MG63 (cell line): ENCODE measurements around the gene FOXC1. TPM values are rescaled to one million over a fixed set of nuclear protein-coding genes. Genes with fewer than 3 reads are reported as not detected.
A peak's percentile ranks its signal among the peaks of the same experiment; 100 is the strongest.

Experiments used
- DNase-seq: peaks from one replicate; pipeline ENCODE4 v3.0.0-alpha.2; 2020
- H3K27me3 ChIP-seq: fragments of 250-450 bp; sonication (Bioruptor Pico); 2 replicates; pipeline ENCODE4 v1.5.1; 2020; ENCODE audit warnings: mild to moderate bottlenecking, moderate library complexity
- H3K36me3 ChIP-seq: fragments of 250-450 bp; sonication (Bioruptor Pico); 2 replicates; pipeline ENCODE4 v1.5.1; 2020; ENCODE audit warnings: mild to moderate bottlenecking, moderate library complexity
- H3K4me3 ChIP-seq: fragments of 250-450 bp; sonication (Bioruptor Pico); 2 replicates; pipeline ENCODE4 v1.5.1; 2020; ENCODE audit warnings: mild to moderate bottlenecking, moderate library complexity
- H3K9me3 ChIP-seq: fragments of 250-450 bp; sonication (Bioruptor Pico); 2 replicates; pipeline ENCODE4 v1.5.1; 2020; ENCODE audit warnings: mild to moderate bottlenecking, moderate library complexity
- total RNA-seq: library from RNA; depleted of rRNA; stranded (reverse); fragments of >200 nt; shearing (Covaris generic); gene quantifications from 2 replicates; pipeline ENCODE4 v1.2.3, GENCODE V29; 2014; ENCODE audit warnings: low replicate concordance

Gene FOXC1
- total RNA-seq, 1 experiment from 2014 or later: 5.5 TPM

DNA sequence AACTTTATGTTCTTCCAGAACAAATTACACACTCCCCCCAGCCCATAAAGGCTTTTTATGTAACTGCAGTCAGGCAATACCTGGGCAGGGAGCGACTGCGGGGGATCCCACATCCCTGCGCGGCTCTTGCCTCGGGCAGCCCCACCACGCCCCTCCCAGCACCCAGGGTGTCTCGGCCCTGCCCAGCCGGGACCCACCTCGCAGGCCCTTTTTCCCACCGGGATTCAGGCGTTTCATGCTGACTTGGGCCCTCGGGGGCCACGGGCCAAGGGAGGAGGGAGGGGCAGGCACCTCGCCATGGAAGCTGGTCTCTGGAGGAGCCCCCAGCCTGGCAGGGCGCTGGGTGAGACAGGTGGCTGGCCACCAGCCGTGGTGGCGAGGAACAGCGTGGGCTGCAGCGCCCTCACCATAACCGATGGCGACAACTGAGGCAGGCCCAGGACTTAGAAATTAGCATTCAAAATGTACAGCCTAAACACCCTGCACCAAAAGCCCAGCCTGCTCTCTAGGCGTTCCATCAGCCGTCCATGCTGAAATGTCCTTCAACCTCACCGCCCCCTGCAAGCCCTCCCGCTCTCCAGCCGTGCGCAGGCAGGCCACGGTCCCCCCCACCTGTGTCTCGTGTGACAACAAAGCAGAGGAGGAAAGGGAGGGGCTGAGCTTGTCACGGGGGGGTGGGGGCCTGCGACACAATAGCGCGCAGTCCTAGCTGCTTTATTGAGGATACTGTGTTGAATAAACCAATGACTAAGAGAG is 15.1 kb upstream of the FOXC1 start:
- Histone ChIP-seq H3K36me3 (no peaks in the 10 kb centered on the region), H3K27me3 (no peaks in the 10 kb centered on the region), H3K9me3 (no peaks in the 10 kb centered on the region), H3K4me3 (no peak overlapping the region)
- DNase-seq: no peak

DNA sequence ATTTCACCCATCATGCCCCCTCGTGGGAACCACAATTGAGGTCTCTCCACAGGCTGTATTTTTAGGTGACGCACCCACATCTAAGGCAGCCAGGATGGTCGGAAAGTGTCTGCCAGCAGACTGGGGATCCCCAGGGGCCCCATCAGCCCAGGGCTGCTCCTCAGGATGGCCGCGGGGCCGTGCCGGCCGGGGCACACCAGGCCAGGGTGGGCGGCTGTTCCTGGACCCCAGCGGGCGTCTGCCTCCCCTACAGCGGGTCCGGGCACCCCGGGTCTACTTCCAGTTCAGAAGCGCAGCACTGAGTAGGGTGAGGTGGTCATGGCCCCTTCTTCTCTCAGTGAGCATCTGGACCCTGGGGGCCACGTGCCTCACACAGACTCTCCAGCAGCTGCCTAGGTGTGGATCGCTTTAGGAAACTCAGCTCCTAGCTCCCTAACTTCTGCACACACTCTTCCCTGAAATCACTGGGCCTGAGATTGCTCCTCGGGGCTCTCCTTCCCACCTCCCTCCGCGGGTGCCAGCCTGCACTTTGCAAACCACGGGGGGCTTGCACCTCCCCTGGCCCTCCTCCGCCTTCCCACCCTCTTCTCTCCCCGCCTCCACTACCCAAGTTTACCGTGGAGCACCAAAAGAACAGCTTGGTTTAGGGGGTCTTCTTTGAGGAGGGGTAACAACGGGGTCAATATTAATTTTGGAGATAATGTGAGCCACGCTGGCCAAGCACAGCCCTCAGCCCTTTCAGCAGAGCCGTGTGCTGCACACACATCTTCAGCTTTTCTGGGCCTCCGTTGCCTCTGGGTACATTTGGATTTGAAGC is 14.2 kb upstream of the FOXC1 start:
- Histone ChIP-seq H3K9me3 (no peaks in the 10 kb centered on the region), H3K27me3 (no peaks in the 10 kb centered on the region), H3K4me3 (no peak overlapping the region), H3K36me3 (no peaks in the 10 kb centered on the region)
- no peak for DNase-seq

DNA sequence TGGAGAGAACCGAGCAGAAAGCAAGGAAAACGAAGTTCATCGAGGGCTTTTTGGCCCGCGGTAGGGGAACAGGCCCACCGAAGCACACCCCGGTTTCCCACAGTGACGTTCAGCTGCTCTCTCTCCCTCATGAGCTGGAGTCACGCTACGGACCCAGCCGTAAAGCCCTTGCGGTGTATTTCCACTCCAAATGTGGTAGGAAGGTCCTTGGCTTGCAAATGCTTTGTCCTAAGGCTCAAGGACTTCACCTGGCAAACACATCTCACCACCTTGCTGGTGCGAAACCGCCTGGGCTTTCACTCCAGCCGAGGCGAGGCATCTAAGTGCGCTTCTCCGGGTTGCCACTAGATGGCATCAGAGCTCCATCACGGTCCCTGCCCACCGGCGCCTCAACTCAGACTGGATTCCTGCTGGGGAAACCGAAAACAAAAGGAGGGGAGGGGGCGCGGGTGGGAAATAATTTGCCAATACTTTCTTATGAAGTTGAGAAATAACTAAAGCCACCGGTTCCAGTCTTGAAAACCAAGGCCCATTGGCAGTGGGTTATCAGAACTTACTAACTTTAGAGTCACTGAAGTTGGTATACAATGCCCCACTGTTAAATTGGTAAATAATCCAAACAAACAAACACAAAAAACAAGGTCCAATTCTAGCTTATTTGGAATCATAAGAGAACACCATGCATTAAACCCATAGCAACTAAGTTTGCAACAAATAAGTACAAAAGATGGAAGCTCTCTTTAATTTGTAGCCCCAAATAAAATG is 13.4 kb upstream of the FOXC1 start:
- Histone ChIP-seq H3K9me3 (no peaks in the 10 kb centered on the region), H3K27me3 (no peaks in the 10 kb centered on the region), H3K36me3 (no peaks in the 10 kb centered on the region), H3K4me3 (no peak overlapping the region)
- DNase-seq: no peak

DNA sequence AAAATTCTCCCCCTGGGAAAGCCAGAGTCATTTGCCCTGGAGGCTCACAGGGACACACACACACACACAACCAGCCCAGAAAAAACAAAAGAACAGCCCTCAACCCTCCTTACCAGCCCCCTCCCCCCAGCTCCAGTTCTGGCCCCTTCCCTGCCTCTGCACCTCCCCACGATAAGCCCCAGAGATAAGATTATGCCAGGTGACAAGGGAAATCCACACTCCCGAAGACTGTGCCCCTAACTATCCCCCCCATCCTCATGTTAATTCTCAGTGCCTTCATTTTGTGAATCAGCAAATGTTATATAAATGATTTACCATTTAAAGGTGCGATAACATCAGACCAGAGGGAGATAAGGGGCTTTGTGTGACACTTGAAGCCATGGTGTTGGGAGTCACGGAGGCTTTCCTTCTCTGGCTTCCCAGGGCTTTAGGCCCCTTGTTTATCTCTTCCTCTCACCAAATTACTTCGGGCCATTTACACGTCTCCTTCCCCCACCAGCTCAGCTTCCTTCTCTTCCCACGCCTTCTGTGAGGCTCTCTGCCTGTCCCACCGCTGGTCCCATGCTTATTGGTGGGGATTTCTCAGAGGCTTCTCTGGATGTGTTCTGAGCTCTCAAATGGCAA is 12.5 kb upstream of the FOXC1 start:
- Histone ChIP-seq H3K4me3 (no peak overlapping the region), H3K9me3 (no peaks in the 10 kb centered on the region), H3K36me3 (no peaks in the 10 kb centered on the region), H3K27me3 (no peaks in the 10 kb centered on the region)
- DNase-seq: no peak

DNA sequence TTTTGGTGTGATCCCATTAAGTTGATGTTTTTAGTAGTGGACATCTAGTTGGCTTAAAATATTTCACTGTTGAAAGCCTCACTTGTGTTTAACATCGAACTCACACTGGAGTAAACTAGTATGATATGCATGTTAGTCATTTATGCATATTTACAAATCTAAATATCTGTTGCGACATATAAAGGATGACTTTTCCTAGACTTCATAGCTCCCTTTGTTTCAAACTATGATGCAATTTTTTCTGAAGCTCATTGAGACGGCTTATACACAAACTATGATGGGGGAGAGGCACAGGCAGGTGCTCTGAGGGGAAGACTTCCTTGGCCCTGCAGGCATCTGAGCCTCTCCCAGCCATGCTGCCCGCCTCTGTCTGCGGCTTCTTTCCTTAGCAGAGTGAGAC is 11.8 kb upstream of the FOXC1 start:
- Histone ChIP-seq H3K9me3 (no peaks in the 10 kb centered on the region), H3K27me3 (no peaks in the 10 kb centered on the region), H3K36me3 (no peaks in the 10 kb centered on the region), H3K4me3 (no peak overlapping the region)
- DNase-seq: no peak

DNA sequence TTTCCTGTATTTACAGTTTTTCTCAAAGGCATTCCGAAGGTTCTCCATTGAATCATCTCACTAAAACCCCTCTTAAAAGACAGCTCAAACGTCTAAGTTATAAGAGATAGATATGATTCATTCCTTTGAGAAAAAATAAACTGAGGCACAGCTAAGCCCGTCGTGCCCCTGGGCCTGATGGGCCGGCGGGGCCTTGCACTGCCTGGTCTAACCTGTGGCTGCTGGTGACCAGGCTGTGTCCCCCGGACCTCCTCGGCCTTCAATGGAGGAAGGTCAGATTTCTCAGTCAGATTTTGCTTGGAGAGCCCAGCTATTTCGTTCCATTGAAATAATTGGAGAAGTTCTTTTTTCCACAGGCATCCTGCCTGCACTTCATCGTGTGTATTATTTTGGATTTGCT is 11.3 kb upstream of the FOXC1 start:
- DNase-seq: no peak
- H3K9me3 ChIP-seq: no peaks in the 10 kb centered on the region
- H3K4me3 ChIP-seq: no peak overlapping the region
- H3K27me3 ChIP-seq: no peaks in the 10 kb centered on the region
- no peaks in the 10 kb centered on the region for H3K36me3 ChIP-seq

DNA sequence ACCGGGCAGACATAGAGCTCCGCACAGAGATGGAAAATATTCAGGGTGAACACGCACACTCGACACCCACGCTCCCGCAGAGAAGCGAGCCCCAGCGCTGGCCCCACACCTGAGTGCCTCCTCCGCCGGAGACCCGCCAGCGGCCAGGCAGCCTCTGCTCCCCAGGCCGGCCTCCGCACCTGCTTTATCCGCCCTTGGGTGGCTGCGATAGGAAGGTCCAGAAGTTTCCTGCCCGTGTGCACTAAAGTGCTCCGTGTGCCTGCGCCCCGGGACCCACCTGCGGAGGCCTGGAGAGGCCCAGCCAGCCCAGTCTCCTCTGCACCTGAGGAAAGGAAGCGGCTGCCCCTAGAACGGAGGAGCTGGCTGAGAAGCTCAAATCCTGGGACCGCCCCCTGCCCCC is 10.8 kb upstream of the FOXC1 start:
- no peaks in the 10 kb centered on the region for H3K27me3 ChIP-seq
- H3K36me3 ChIP-seq: no peaks in the 10 kb centered on the region
- H3K9me3 ChIP-seq: no peaks in the 10 kb centered on the region
- no peak for DNase-seq
- no peak overlapping the region for H3K4me3 ChIP-seq

DNA sequence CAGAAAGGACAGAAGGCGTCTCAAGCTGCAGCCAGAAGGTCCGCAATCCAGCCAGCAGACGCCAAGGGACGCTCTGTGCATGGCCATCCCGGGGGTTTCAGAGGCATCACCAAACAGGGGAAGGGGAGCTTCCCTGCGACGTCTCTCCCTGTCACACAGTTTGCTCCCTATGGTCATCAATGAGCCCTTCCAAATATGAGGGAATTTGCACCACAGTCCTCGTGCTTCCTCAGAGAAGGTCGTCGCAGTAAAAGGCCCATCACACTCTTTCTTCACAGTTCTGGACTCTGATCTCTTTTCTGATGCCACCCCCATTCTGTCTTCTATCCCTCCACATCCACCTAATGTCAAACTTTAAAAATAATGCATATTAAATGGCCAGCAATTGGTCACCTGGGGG is 10.2 kb upstream of the FOXC1 start:
- Histone ChIP-seq H3K4me3 (no peak overlapping the region), H3K36me3 (no peaks in the 10 kb centered on the region), H3K9me3 (no peaks in the 10 kb centered on the region), H3K27me3 (no peaks in the 10 kb centered on the region)
- no peak for DNase-seq

DNA sequence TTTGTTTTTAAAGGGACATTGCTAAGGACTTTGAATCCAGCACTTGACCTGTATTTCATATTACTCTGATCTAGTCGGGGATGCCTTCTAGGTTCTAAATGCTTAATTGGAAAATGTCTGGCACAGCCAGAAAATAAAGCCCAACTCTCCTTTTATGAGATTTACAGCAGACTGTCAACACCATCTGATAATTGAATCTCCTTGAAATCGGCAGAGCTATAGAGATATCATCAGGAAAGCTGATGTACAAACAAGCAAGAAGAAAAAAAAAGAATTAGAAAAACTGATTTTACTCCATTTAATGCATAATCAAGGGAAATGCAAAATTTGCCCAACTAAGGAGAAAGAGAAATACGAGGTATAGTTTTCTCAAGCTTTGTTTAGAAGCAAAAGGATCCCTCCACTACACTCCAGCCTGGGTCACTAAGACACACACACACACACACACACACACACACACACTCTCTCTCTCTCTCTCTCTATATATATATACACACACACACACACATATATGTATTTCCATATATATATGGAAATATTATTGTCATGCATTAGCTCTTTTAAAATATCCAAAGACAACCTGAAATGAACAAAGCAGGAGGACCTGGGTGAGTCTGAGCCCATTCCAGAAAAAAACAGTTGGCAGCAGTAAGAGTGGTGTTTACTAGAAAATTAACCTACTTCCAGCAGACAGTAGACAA is 9.5 kb upstream of the FOXC1 start:
- Histone ChIP-seq H3K36me3 (no peaks in the 10 kb centered on the region), H3K27me3 (no peaks in the 10 kb centered on the region), H3K9me3 (no peaks in the 10 kb centered on the region), H3K4me3 (no peak overlapping the region)
- no peak for DNase-seq

DNA sequence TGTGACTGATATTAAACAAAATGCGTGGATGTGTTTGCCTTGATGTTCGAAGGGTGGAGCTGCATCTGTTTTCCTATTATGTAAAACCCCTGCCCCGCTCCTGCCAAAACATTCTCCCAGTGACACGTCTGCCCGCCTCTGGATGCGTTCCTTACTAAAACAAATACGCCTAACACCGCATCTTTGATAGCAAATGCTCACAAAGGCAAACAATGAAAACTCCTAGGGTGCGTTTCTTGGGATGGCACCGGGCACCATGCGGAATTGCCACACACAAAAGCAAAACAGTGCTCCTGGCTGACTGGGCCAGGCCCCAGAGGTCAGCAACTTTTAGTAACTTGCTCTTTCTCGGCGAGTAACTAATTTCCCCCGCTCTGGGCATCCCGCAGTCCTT is 9.0 kb upstream of the FOXC1 start:
- no peaks in the 10 kb centered on the region for H3K27me3 ChIP-seq
- H3K4me3 ChIP-seq: no peak overlapping the region
- no peaks in the 10 kb centered on the region for H3K36me3 ChIP-seq
- H3K9me3 ChIP-seq: no peaks in the 10 kb centered on the region
- DNase-seq: no peak

DNA sequence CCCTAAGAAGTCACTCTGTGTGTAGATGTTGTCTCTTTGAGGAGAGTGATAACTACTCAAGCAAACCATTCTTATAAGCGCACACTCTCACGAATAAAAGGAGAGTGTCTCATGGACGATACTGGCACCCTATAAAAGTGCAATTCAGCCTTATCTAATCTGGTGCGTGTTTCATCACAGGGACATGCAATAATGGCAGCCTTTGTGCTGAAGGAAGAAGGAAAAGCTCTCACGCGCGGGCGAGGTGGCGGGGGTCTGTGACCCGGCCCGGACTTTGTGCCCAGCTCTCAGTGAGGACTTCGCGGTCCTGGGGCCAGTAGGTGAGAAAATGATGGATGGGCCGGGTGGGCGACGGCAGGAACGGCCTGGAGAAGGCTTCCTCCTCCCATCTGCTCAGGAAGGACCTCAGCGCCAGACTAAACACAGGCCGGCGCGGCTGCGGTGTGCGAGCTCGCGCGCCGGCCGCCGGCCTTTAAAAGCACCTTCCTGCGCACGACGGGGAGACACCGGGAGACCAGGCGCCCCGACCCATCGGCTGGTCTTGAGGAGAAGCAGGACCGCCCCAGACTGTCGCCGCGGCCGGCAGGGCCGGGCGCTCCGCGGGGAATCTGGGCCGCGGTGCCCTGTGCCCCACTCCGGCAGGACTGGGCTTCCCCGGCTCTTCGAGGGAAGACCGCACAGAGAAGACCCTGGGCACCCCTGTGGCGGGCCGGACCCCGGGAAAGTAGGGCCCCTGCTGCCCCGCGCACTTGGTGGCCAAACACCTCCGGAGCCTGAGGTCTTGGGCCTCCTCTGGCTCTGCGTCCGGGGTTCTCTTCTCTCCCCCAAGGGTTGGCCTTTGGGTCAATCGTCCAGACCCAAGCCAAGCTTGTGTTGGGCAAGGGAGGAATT is 8.3 kb upstream of the FOXC1 start:
- H3K36me3 ChIP-seq: no peaks in the 10 kb centered on the region
- H3K9me3 ChIP-seq: no peaks in the 10 kb centered on the region
- DNase-seq: no peak
- H3K27me3 ChIP-seq: no peaks in the 10 kb centered on the region
- no peak overlapping the region for H3K4me3 ChIP-seq

DNA sequence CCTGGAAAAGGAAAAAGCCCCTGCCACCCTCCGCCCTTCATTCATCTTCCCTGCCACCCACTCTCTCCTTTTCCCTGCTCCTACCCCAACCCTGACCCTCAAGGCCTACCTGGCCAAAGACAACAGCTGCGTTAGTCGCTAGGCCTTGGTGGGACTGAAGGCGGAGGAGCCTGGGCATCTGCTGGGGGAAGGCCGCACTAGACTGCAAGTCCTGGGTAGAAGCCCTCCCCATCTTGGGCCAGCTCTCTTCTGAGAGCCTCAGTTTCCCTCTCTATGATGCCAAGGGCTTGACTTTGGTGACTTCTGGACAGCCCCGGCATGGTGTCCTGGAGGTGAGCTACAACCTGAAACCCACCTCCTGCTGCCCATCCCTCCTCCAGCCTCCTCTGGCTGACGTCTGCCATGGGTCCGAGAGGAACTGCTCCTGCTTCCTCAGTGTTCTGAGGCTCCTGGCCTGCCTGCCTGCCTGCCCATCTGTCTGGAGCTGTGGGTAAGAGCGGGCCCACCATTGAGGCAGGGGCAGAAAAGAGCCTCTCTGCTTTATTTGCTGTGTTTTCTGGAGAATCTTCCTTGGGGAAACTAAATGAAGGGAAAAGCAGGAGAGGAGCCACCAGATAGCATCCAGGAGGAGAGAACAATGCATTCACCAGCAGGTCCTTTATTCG is 7.5 kb upstream of the FOXC1 start:
- Histone ChIP-seq H3K4me3 (no peak overlapping the region), H3K9me3 (no peaks in the 10 kb centered on the region), H3K36me3 (no peaks in the 10 kb centered on the region), H3K27me3 (no peaks in the 10 kb centered on the region)
- no peak for DNase-seq

DNA sequence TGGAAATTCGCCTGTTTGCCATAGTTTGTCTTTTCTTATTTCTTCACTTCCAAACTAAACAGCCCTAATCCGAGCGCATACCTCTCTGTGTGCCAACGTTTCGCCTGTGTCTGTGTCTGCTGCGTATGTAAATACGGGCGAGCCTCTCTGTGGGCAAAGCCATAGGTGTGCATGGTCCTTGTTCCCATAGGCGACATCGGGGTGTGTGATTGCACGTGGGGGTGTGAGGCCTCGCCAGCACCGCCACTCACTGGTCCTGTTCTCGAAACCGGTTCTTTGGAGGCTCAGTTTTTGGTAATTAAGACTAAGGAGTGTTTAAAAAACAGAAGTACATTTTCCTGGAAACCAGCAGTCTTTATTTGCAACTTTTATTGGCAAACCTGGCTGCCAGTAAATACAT is 6.0 kb upstream of the FOXC1 start:
- Histone ChIP-seq H3K36me3 (no peaks in the 10 kb centered on the region), H3K4me3 (no peak overlapping the region), H3K9me3 (no peaks in the 10 kb centered on the region), H3K27me3 (no peaks in the 10 kb centered on the region)
- DNase-seq: no peak

DNA sequence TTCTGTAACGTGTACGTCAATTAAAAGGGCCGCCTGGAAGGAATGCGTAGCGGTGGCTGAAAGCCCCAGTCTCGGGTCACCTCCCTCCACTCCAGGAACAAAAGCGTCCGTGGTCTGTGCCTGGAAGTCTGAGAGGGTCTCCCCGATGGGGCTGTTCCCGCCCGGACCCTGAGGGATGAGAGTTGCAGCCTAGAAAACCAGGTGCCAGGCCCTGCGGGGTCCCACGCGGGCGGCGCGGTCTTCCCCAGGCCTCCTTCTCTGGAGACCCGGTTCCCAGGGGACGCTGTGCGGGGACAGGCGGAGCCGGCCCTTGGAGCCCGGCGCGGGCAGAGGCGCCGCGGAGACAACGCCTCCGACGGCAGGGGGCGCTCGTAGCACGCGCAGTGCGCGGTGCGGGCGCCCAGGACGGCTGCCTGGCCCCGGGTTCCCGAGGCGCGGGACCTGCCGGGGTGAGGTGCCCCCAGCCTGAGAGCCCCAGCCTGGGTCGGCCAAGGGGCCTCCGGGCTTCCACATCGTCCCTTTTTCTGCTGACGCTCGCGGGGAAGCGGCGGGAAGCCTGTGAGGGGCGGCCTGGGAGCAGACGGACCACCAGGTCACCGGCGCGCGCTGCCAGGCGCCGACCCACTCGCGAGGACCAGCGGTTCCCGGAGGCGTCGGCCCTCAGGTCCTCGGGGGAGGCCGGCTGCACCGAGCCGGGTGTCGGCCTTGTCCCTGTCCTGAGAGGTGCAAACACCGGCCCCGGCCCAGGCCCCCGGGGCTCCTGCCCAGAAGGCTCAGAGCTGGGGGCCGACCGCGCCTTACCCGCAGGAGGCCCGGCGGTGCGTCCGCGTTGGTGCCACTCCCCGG is 5.3 kb upstream of the FOXC1 start:
- H3K9me3 ChIP-seq: no peaks in the 10 kb centered on the region
- H3K36me3 ChIP-seq: no peaks in the 10 kb centered on the region
- peak overlapping the region; percentile 29 for H3K4me3 ChIP-seq
- no peaks in the 10 kb centered on the region for H3K27me3 ChIP-seq
- DNase-seq: peak; percentile 49
